LNCAP (cell line): Measurements from ENCODE around the gene BRCA2.

Experiments
- CTCF ChIP-seq: fragments of 450-650 bp; IDR thresholded peaks from 2 replicates; pipeline ENCODE4 v1.5.1; 2017; ENCODE audit warnings: mild to moderate bottlenecking

Gene BRCA2

DNA sequence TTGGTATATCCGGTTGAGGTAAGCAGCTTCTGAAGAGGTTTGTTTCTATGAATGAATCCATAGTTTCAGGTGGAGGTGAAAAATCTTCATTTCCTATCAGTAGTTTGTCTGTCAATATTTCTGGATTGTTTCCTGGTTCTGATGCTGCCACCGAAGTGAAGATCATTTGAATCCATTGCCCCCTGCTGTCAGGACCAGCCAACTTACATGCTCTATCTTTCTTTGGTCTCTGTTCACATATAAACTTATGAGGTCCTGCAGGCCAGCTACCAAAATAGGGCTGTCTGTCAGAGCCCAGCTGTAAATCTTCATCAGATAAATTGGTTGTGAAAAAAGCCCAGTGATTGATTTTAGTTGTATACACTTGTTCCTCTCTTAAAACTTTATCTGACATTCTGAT, 127.8 kb downstream of the BRCA2 start:
- peak; percentile 28; the same call in 1 of the 2 replicates for TF ChIP-seq CTCF

GRCh38 chr13:32445461-32445860, 130.2 kb downstream of the BRCA2 start:
- no peak for TF ChIP-seq CTCF

- TF ChIP-seq CTCF = no peak
Measured at GRCh38 chr13:32446220-32446619, 130.9 kb downstream of the BRCA2 start.

DNA sequence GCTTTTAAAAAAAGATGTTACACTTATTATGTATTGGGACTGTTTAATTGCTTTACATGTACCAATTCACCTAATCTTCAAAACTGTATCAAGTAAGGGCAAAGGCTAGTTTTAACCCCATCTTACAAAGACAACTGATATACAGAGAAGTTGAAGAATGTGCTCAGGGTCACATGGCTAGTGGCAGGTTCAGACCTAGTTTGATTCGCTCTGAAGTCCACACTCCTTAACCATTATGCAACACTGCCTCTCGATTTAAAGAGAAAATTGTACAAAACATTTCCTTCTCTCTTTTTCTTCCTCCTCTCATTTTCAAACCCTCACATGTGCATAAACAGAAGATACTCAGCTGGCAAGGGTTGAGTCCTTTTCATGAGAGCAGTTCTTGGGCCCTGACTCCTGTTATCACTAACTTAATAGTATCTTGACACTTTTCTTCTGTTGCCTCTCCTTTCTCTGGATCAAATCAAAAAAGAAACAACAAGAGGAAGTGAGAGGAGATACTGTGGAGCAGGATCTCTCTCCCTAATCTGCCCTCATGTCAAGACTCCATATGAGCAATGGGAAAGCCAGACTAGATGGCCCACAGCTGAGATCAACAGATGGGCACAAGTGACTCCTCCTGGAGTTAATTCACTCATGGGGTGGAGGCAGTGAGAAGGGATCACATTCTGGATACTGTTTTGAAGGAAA, 131.6 kb downstream of the BRCA2 start:
- TF ChIP-seq CTCF = no peak

GRCh38 chr13:32447894-32448623, 132.8 kb downstream of the BRCA2 start:
- TF ChIP-seq CTCF = no peak

DNA sequence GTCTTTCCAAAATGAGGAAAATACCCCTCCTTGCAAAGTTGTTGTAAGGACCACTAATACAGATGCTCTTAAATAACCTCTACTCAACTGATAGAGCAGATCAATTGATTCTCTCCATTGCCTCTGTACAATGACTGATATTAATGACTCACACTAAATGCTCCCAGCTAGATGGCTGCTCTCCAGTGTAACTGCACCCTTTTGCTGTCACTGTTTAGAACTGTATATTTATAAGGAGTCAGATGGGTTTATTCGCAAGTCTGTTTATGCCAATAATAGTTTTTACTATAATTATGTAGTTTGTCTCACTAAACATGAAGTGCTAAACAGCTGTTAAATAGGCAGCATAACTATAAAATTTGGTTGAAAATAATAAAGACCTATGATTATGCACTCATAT, 133.7 kb downstream of the BRCA2 start:
- TF ChIP-seq CTCF = no peak
